H1 (cell line): ENCODE measurements around the gene NGEF. TPM values are rescaled to one million over a fixed set of nuclear protein-coding genes. Genes with fewer than 3 reads are reported as not detected.

ENCODE experiments used
- CTCF ChIA-PET: fragments of 300-600 bp; sonication (Branson Sonifier 250); formaldehyde crosslinking; loops from one replicate; lab custom pipeline; 2021; ENCODE audit not compliant: partially characterized antibody; lab: Charles Lee
- POLR2A ChIA-PET: fragments of 300-600 bp; sonication (Branson Sonifier 250); formaldehyde crosslinking; loops from one replicate; lab custom pipeline; 2021; ENCODE audit warnings: inconsistent platforms; ENCODE audit not compliant: partially characterized antibody; lab: Charles Lee
- DNase-seq, 2 experiments: peaks; one replicate each; pipeline versions ENCODE4 v3.0.0 to v3.0.0-alpha.2; 2010 to 2022; ENCODE audit warnings: low spot score in 2 of 2, low read depth in 1 of 2, mixed read lengths in 1 of 2
- FAIRE-seq: peaks from 2 replicates; lab custom pipeline; 2011; peaks lifted over from hg19 to GRCh38; lab: Jason Lieb, UNC
- H2AFZ ChIP-seq: 2 replicates; pipeline ENCODE4 v1.8.1; 2012; ENCODE audit warnings: low read length, inconsistent platforms
- H2AK5ac ChIP-seq: 2 replicates; pipeline ENCODE4 v1.6.1; 2013; ENCODE audit warnings: low read depth, low read length
- H2BK120ac ChIP-seq: replicated peaks from 2 replicates; pipeline ENCODE3; 2013; ENCODE audit warnings: low read depth, low read length, inconsistent platforms
- H2BK12ac ChIP-seq: 2 replicates; pipeline ENCODE4 v1.6.1; 2013; ENCODE audit warnings: low read depth, low read length
- H2BK15ac ChIP-seq: 2 replicates; pipeline ENCODE4 v1.6.1; 2013; ENCODE audit warnings: low read length
- H2BK20ac ChIP-seq: 2 replicates; pipeline ENCODE4 v1.6.1; 2013; ENCODE audit warnings: low read length
- H2BK5ac ChIP-seq: 2 replicates; pipeline ENCODE4 v1.6.1; 2013; ENCODE audit warnings: low read depth, low read length
- H3K14ac ChIP-seq: 2 replicates; pipeline ENCODE4 v1.6.1; 2013; ENCODE audit warnings: inconsistent platforms; ENCODE audit not compliant: insufficient read length
- H3K18ac ChIP-seq: 2 replicates; pipeline ENCODE4 v1.6.1; 2013; ENCODE audit warnings: low read length; ENCODE audit errors: extremely low read depth
- H3K23ac ChIP-seq: 2 replicates; pipeline ENCODE4 v1.6.1; 2013; ENCODE audit warnings: inconsistent platforms; ENCODE audit not compliant: insufficient read length
- H3K23me2 ChIP-seq: 2 replicates; pipeline ENCODE4 v1.6.1; 2013; ENCODE audit warnings: low read depth, low read length
- H3K27ac ChIP-seq: 2 replicates; pipeline ENCODE4 v1.6.1; 2011; ENCODE audit warnings: low read depth, low read length, inconsistent platforms
- H3K27me3 ChIP-seq, 4 experiments: replicated peaks in 1 of 4; 1 replicate in 1 of 4; 2 replicates in 3 of 4; pipeline versions ENCODE4 v1.6.1 to v1.8.1; 2011 to 2013; ENCODE audit warnings: low read length in 3 of 4, mild to moderate bottlenecking in 3 of 4, inconsistent platforms in 2 of 4, mixed read lengths in 2 of 4, moderate library complexity in 1 of 4; ENCODE audit not compliant: control insufficient read depth in 3 of 4, insufficient read depth in 3 of 4; ENCODE audit errors: extremely low read depth in 1 of 4
- H3K36me3 ChIP-seq, 4 experiments: 2 replicates each; pipeline versions ENCODE4 v1.6.1 to v1.8.1; 2011 to 2013; ENCODE audit warnings: mild to moderate bottlenecking in 4 of 4, low read length in 3 of 4, moderate library complexity in 2 of 4, control low read depth in 1 of 4, inconsistent platforms in 1 of 4; ENCODE audit not compliant: insufficient read depth in 4 of 4, control insufficient read depth in 2 of 4
- H3K4ac ChIP-seq: replicated peaks from 2 replicates; pipeline ENCODE3; 2013; ENCODE audit warnings: low read length, low read depth, mixed read lengths, inconsistent platforms; ENCODE audit not compliant: insufficient read length
- H3K4me1 ChIP-seq, 4 experiments: replicated peaks in 1 of 4; 1 replicate in 1 of 4; 2 replicates in 3 of 4; pipeline versions ENCODE4 v1.6.1 to v1.8.1; 2011 to 2013; ENCODE audit warnings: low read length in 3 of 4, inconsistent platforms in 2 of 4, mixed read lengths in 1 of 4; ENCODE audit not compliant: insufficient read depth in 4 of 4, control insufficient read depth in 3 of 4
- H3K4me2 ChIP-seq, 2 experiments: 2 replicates each; pipeline versions ENCODE4 v1.6.1 to v1.8.1; 2011 to 2013; ENCODE audit warnings: low read depth in 2 of 2, low read length in 2 of 2, control low read depth in 1 of 2, inconsistent platforms in 1 of 2, mild to moderate bottlenecking in 1 of 2; ENCODE audit not compliant: insufficient read depth in 1 of 2
- H3K4me3 ChIP-seq, 4 experiments: fragments of 200-600, 300-600 bp in 1 of 4; sonication (generic), shearing (Covaris generic), sonication (Bioruptor Twin) in 1 of 4; 2 replicates each; pipeline versions ENCODE4 v1.5.1 to v1.8.1; 2011 to 2016; ENCODE audit warnings: low read length in 4 of 4, low read depth in 3 of 4, control low read depth in 2 of 4, inconsistent platforms in 2 of 4, mild to moderate bottlenecking in 2 of 4, mixed read lengths in 1 of 4, moderate library complexity in 1 of 4; ENCODE audit not compliant: insufficient read depth in 2 of 4; ENCODE audit errors: extremely low read depth in 1 of 4
- H3K56ac ChIP-seq: replicated peaks from 2 replicates; pipeline ENCODE3; 2013; ENCODE audit warnings: low read depth, mild to moderate bottlenecking, mixed read lengths, low read length, inconsistent platforms; ENCODE audit not compliant: insufficient read length
- H3K79me1 ChIP-seq: 2 replicates; pipeline ENCODE4 v1.6.1; 2013; ENCODE audit warnings: low read depth, low read length, control low read depth
- H3K79me2 ChIP-seq, 2 experiments: 2 replicates each; pipeline versions ENCODE4 v1.6.1 to v1.8.1; 2012 to 2013; ENCODE audit warnings: low read length in 2 of 2, mild to moderate bottlenecking in 2 of 2, inconsistent platforms in 1 of 2; ENCODE audit not compliant: insufficient read depth in 2 of 2, control insufficient read depth in 1 of 2
- H3K9ac ChIP-seq, 4 experiments: replicated peaks in 1 of 4; 1 replicate in 1 of 4; 2 replicates in 3 of 4; pipeline versions ENCODE4 v1.6.1 to v1.8.1; 2011 to 2013; ENCODE audit warnings: low read depth in 3 of 4, low read length in 3 of 4, control low read depth in 2 of 4, mild to moderate bottlenecking in 2 of 4, moderate library complexity in 2 of 4, inconsistent platforms in 1 of 4; ENCODE audit errors: extremely low read depth in 1 of 4
- H3K9me3 ChIP-seq, 2 experiments: 2 replicates each; pipeline versions ENCODE4 v1.6.1 to v1.8.1; 2012 to 2013; ENCODE audit warnings: mild to moderate bottlenecking in 2 of 2, moderate library complexity in 2 of 2, control low read depth in 1 of 2, inconsistent platforms in 1 of 2, low read depth in 1 of 2, low read length in 1 of 2, mixed read lengths in 1 of 2; ENCODE audit not compliant: insufficient read depth in 2 of 2
- H4K20me1 ChIP-seq, 2 experiments: replicated peaks in 1 of 2; 2 replicates each; pipeline versions ENCODE3 to v1.8.1; 2011 to 2013; ENCODE audit warnings: inconsistent platforms in 2 of 2, low read length in 2 of 2, mild to moderate bottlenecking in 1 of 2; ENCODE audit not compliant: insufficient read depth in 2 of 2, control insufficient read depth in 1 of 2
- H4K5ac ChIP-seq: 2 replicates; pipeline ENCODE4 v1.6.1; 2013; ENCODE audit warnings: low read length, low read depth, mixed read lengths, inconsistent platforms; ENCODE audit not compliant: insufficient read length
- H4K8ac ChIP-seq: 2 replicates; pipeline ENCODE4 v1.8.0; 2013; ENCODE audit warnings: mild to moderate bottlenecking, moderate library complexity, low read length, inconsistent platforms; ENCODE audit not compliant: insufficient read depth; ENCODE audit errors: extremely low read depth
- H4K91ac ChIP-seq: replicated peaks from 2 replicates; pipeline ENCODE3; 2013; ENCODE audit warnings: low read length, mixed read lengths, inconsistent platforms; ENCODE audit not compliant: insufficient read length
- RBBP5 ChIP-seq: IDR thresholded peaks from 2 replicates; pipeline ENCODE4 v1.7.1; 2012; ENCODE audit warnings: low read depth, mild to moderate bottlenecking, inconsistent platforms, low read length, moderate library complexity, borderline replicate concordance
- TAF1 ChIP-seq: IDR thresholded peaks from 2 replicates; pipeline ENCODE4 v1.6.1; 2011; ENCODE audit warnings: mild to moderate bottlenecking, low read depth, low read length
- TEAD4 ChIP-seq: IDR thresholded peaks from 2 replicates; pipeline ENCODE4 v1.6.1; 2012; ENCODE audit warnings: low read depth, low read length, inconsistent platforms, mixed read lengths
- WGBS, 2 experiments: shearing (Covaris generic) in 1 of 2; methylation state at CpG; one replicate each; pipeline versions ENCODE4 v1.1.6 to v1.1.7; 2013 to 2015; ENCODE audit warnings: low lambda C conversion rate in 2 of 2, mixed read lengths in 2 of 2, inconsistent platforms in 1 of 2, low coverage in 1 of 2, missing lambda C conversion rate in 1 of 2; ENCODE audit not compliant: insufficient replicate concordance in 2 of 2, insufficient coverage in 1 of 2, insufficient read length in 1 of 2; ENCODE audit errors: extremely low coverage in 1 of 2, missing lambda C conversion rate in 1 of 2; 5-methylcytosine and 5-hydroxymethylcytosine counted together
- polyA plus RNA-seq, 7 experiments: library from polyadenylated mRNA; depleted of rRNA in 3 of 7; stranded (reverse) in 5 of 7; unstranded in 2 of 7; fragments of >200 nt in 5 of 7; fragments of 200-250 nt in 2 of 7; gene quantifications; 1 replicate in 5 of 7; 2 replicates in 1 of 7; 4 replicates in 1 of 7; pipeline versions ENCODE4 v1.2.1 to v1.2.3, GENCODE V29; 2011 to 2013; ENCODE audit warnings: missing spikeins in 2 of 7, mixed read lengths in 2 of 7
- total RNA-seq: library from RNA; stranded (reverse); fragmentation: NEBNext Ultra II Directional; extraction: Animal tissue kit (Norgen Biotek cat#: 25700); gene quantifications from 2 replicates; pipeline ENCODE4 v1.2.1, GENCODE V29; 2021
- TF ChIP-seq, protein P1 (sequence below): IDR thresholded peaks from 2 replicates; pipeline ENCODE4 v1.6.1; 2011; ENCODE audit warnings: low read length, improper control_type of control experiment

Gene NGEF
- total and polyA plus RNA-seq, 2 of the 8 experiments (the other 6 are each of a cell fraction or from before 2014, with no cell fraction given), result 2.7 to 3.2 TPM

- H3K18ac ChIP-seq, result no peak overlapping the region
- TF ChIP-seq TEAD4 (no peak), TAF1 (no peak), RBBP5 (no peak)
- TF ChIP-seq, protein P1, sequence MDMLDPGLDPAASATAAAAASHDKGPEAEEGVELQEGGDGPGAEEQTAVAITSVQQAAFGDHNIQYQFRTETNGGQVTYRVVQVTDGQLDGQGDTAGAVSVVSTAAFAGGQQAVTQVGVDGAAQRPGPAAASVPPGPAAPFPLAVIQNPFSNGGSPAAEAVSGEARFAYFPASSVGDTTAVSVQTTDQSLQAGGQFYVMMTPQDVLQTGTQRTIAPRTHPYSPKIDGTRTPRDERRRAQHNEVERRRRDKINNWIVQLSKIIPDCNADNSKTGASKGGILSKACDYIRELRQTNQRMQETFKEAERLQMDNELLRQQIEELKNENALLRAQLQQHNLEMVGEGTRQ, result no peak
- no peak overlapping the region for H3K56ac ChIP-seq
- H4K8ac ChIP-seq, result no peak overlapping the region
- H2BK120ac ChIP-seq, result no peak overlapping the region
- peaks cover 0 to 14% (median 9%) of the 10 kb centered on the region in 4 experiments; a peak in 5 of 7 replicates for H3K4me1 ChIP-seq
- H3K27ac ChIP-seq, result no peak overlapping the region
- H3K23ac ChIP-seq, result peak overlapping the region; percentile 93
- H4K20me1 ChIP-seq, result no peaks in the 10 kb centered on the region
- FAIRE-seq (no peak), DNase-seq (no peak)
- H2BK15ac ChIP-seq, result no peak overlapping the region
- H3K23me2 ChIP-seq, result no peaks in the 10 kb centered on the region; the same call in 1 of the 2 replicates
- ChIA-PET POLR2A (interaction anchor here (0.8 kb wide), 1 partner anchor 67 kb away, joined by 3 read pairs; no protein-coding TSS in a partner anchor), CTCF (interaction anchor here (0.8 to 10.9 kb wide), 6 partner anchors 13 to 269 kb away, joined by 3 to 70 read pairs (median 6); partner anchors contain the start of gene NEU2)
- H3K9ac ChIP-seq, result no peak overlapping the region
- H3K9me3 ChIP-seq, result no peaks in the 10 kb centered on the region
- H4K91ac ChIP-seq, result no peak overlapping the region
- H3K79me1 ChIP-seq, result no peaks in the 10 kb centered on the region
- no peaks in the 10 kb centered on the region for H3K36me3 ChIP-seq
- no peak overlapping the region for H2BK20ac ChIP-seq
- no peaks in the 10 kb centered on the region; a peak in 1 of 7 replicates for H3K27me3 ChIP-seq
- H2BK5ac ChIP-seq, result no peak overlapping the region
- H2AFZ ChIP-seq, result no peak overlapping the region
- H3K4me2 ChIP-seq, result no peak overlapping the region
- no peak overlapping the region for H3K4ac ChIP-seq
- H3K4me3 ChIP-seq, result no peak overlapping the region
- H4K5ac ChIP-seq, result no peak overlapping the region
- 92% methylated on average over 15 of the region's 15 CpGs; no CpG with 5 or more reads in 1 of the 2 experiments for WGBS, 2 experiments
- H2BK12ac ChIP-seq, result no peak overlapping the region
- H3K79me2 ChIP-seq, result no peaks in the 10 kb centered on the region
- H2AK5ac ChIP-seq, result no peak overlapping the region
- H3K14ac ChIP-seq, result no peak overlapping the region
Observed at GRCh38 chr2:232984451-232985207, 28.4 kb downstream of the NGEF start.
